Activated naive CD4-positive, alpha-beta T cell treated with anti-CD3 and anti-CD28 coated beads, Interleukin-2, amount 10 ng/mL, durations not matched to agents 7 days and 5 days (primary cell): ENCODE results near the gene DPPA2.

Source experiments
- CTCF ChIA-PET: fragments of 350-600 bp; sonication (Branson Sonifier 250); formaldehyde crosslinking; loops from one replicate; lab custom pipeline; 2021; ENCODE audit warnings: antibody characterized with exemption; lab: Charles Lee
- DNase-seq: peaks from one replicate; pipeline ENCODE4 v3.0.0-alpha.2; 2020
- H3K27ac Mint-ChIP-seq: one replicate; pipeline ENCODE4 v1.8.0; 2021; ENCODE audit warnings: mild to moderate bottlenecking, moderate library complexity, mixed read lengths
- H3K27me3 Mint-ChIP-seq: one replicate; pipeline ENCODE4 v1.8.0; 2021; ENCODE audit warnings: mild to moderate bottlenecking, mixed read lengths
- H3K36me3 Mint-ChIP-seq: one replicate; pipeline ENCODE4 v1.8.0; 2021; ENCODE audit warnings: mixed read lengths
- H3K4me1 Mint-ChIP-seq: one replicate; pipeline ENCODE4 v1.8.0; 2021; ENCODE audit warnings: mixed read lengths
- H3K4me3 Mint-ChIP-seq: one replicate; pipeline ENCODE4 v1.8.0; 2021; ENCODE audit warnings: mild to moderate bottlenecking, moderate library complexity, mixed read lengths
- H3K9me3 Mint-ChIP-seq: one replicate; pipeline ENCODE4 v1.8.0; 2021; ENCODE audit warnings: mixed read lengths

Gene DPPA2

GRCh38 chr3:109269577-109270275 is 46.6 kb downstream of the DPPA2 start:
- CTCF ChIA-PET = no interaction called here
- no peak overlapping the region for H3K4me3 Mint-ChIP-seq
- no peaks in the 10 kb centered on the region for H3K27me3 Mint-ChIP-seq
- H3K9me3 Mint-ChIP-seq = no peaks in the 10 kb centered on the region
- H3K27ac Mint-ChIP-seq = no peak overlapping the region
- no peak for DNase-seq
- H3K36me3 Mint-ChIP-seq = no peaks in the 10 kb centered on the region
- H3K4me1 Mint-ChIP-seq = no peaks in the 10 kb centered on the region

- Mint-ChIP-seq H3K4me1 (no peaks in the 10 kb centered on the region), H3K36me3 (no peaks in the 10 kb centered on the region), H3K27me3 (no peaks in the 10 kb centered on the region), H3K9me3 (no peaks in the 10 kb centered on the region), H3K27ac (no peak overlapping the region), H3K4me3 (no peak overlapping the region)
- CTCF ChIA-PET = no interaction called here
- DNase-seq = no peak
These were observed 48.1 kb downstream of the DPPA2 start for GRCh38 chr3:109268181-109268580.

GRCh38 chr3:109265295-109265694 is 51.0 kb downstream of the DPPA2 start:
- H3K36me3 Mint-ChIP-seq = no peaks in the 10 kb centered on the region
- DNase-seq = no peak
- H3K27me3 Mint-ChIP-seq = no peaks in the 10 kb centered on the region
- H3K27ac Mint-ChIP-seq = no peak overlapping the region
- no peak overlapping the region for H3K4me3 Mint-ChIP-seq
- H3K4me1 Mint-ChIP-seq = no peaks in the 10 kb centered on the region
- no peaks in the 10 kb centered on the region for H3K9me3 Mint-ChIP-seq
- CTCF ChIA-PET = no interaction called here

GRCh38 chr3:109257269-109257668 is 59.0 kb downstream of the DPPA2 start:
- CTCF ChIA-PET = no interaction called here
- H3K4me3 Mint-ChIP-seq = no peak overlapping the region
- H3K27ac Mint-ChIP-seq = no peak overlapping the region
- no peak for DNase-seq
- no peaks in the 10 kb centered on the region for H3K27me3 Mint-ChIP-seq
- H3K36me3 Mint-ChIP-seq = no peaks in the 10 kb centered on the region
- H3K4me1 Mint-ChIP-seq = no peaks in the 10 kb centered on the region
- no peaks in the 10 kb centered on the region for H3K9me3 Mint-ChIP-seq

- Mint-ChIP-seq H3K4me3 (no peak overlapping the region), H3K27ac (no peak overlapping the region), H3K4me1 (no peaks in the 10 kb centered on the region), H3K9me3 (no peaks in the 10 kb centered on the region), H3K27me3 (no peaks in the 10 kb centered on the region), H3K36me3 (no peaks in the 10 kb centered on the region)
- CTCF ChIA-PET = no interaction called here
- DNase-seq = no peak
These were observed 61.5 kb downstream of the DPPA2 start for GRCh38 chr3:109254770-109255169.

- CTCF ChIA-PET = no interaction called here
- Mint-ChIP-seq H3K27ac (no peak overlapping the region), H3K36me3 (no peaks in the 10 kb centered on the region)
These were observed 63.7 kb downstream of the DPPA2 start for GRCh38 chr3:109252641-109253040.

More at GRCh38 chr3:109252641-109253040, 63.7 kb downstream of the DPPA2 start:
- no peak overlapping the region for H3K4me3 Mint-ChIP-seq
- H3K4me1 Mint-ChIP-seq = no peaks in the 10 kb centered on the region
- no peak for DNase-seq
- H3K27me3 Mint-ChIP-seq = no peaks in the 10 kb centered on the region
- H3K9me3 Mint-ChIP-seq = no peaks in the 10 kb centered on the region
